Activated effector memory CD4-positive, alpha-beta T cell treated with Interleukin-2 at 50 U/mL for 16 hours (primary cell): ENCODE data around the gene KIF2C.
"Not testable (repeated sequence)": the region's sequence is repeated elsewhere in the genome, so short reads cannot be mapped to it uniquely, and the experiment has no call there.

Experiments used
- DNase-seq: peaks from one replicate; pipeline ENCODE4 v3.0.0-alpha.2; 2020

Gene KIF2C

GRCh38 chr1:44776730-44777068, 37.1 kb downstream of the KIF2C start:
- no peak for DNase-seq

DNA sequence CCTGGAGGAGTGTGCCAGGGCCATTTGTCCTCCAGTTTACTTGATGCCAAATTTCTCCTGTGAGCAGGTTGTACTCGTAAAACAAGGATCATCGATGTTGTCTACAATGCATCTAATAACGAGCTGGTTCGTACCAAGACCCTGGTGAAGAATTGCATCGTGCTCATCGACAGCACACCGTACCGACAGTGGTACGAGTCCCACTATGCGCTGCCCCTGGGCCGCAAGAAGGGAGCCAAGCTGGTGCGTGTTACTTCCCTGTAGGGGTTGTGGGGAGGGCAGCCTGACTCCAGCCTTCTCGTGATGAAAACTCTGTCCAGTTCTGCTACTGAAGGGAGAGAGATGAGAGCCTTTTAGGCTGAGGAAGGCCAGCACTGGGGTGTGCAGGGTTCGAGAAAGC, 37.9 kb downstream of the KIF2C start:
- no peak for DNase-seq

DNA sequence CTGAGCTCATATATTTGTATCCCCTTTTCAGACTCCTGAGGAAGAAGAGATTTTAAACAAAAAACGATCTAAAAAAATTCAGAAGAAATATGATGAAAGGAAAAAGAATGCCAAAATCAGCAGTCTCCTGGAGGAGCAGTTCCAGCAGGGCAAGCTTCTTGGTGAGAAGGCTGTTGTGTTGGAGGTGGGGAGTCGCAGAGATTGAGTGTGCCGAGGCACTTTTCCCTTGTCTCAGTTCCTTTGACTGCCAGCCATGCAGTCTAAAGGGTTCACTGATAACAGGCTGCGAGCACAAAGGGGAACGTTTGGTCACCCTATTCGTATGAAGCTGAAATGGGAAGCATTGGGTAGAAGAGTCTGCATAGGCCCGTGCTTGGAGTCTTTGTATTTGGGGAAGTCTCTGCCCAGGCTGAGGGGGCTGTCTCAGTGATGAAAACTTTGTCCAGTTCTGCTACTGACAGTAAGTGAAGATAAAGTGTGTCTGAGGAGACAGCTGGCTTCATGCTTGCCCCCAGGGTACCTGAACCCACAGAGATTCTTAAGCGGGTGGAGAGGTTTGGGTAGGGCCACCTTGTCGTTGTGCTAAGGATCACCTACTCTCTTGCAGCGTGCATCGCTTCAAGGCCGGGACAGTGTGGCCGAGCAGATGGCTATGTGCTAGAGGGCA, 38.5 kb downstream of the KIF2C start:
- no peak for DNase-seq

DNA sequence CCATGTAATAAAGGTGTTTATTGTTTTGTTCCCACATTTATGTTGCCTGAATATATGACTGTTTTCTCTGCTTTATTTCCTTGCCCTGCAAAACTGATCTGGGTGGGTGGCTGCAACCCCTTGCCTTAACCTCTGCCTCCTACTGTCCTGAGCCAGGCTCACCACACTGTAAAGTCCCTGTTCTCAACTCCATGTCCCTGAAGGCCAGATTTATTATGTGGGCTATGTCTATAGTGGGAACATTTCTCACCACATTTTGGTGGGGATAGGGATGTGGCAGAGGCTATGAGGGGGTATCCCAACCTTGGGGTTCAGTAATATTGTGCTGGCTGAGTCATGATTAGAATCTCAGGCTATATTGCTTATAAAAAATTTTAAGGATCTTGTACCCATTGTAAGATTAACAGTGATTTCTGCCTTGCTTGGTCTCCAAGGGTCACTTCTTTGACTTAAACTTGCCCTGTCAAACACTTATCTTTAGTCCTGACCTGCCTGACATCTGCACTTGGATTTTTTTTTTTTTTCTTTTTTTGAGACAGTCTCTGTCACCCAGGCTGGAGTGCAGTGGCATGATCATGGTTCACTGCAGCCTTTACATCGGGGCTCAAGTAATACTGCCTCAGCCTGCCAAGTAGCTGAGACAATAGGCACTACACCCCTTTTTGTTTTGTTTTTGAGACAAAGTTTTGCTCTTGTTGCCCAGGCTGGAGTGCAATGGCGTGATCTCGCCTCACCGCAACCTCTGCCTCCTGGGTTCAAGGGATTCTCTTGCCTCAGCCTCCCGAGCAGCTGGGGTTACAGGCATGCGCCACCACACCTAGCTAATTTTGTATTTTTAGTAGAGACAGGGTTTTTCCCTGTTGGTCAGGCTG, 39.3 kb downstream of the KIF2C start:
- no peak for DNase-seq

DNA sequence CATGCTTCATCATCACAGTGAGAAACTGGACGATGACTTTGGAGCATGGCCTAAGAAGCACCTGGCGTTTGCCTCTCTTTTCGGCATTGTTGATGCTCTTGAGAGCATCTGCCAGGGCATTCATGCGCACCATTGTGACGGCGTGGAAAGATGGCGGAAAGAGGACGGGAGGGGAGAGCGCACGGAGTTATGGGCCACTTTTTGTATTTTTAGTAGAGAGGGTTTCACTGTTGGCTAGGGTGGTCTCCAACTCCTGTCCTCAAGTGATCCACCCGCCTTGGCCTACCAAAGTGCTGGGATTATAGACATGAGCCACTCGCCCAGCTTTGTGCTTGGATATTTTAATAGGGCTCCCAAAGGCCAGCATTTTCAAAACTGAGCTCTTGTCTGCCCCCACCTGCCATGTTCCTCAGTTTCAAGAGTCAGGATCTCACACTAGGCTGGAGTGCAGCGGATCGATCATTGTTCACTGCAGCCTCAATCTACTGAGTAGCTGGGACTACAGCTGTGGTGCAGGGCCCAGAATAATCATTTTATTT, 41.0 kb downstream of the KIF2C start:
- DNase-seq = no peak

DNA sequence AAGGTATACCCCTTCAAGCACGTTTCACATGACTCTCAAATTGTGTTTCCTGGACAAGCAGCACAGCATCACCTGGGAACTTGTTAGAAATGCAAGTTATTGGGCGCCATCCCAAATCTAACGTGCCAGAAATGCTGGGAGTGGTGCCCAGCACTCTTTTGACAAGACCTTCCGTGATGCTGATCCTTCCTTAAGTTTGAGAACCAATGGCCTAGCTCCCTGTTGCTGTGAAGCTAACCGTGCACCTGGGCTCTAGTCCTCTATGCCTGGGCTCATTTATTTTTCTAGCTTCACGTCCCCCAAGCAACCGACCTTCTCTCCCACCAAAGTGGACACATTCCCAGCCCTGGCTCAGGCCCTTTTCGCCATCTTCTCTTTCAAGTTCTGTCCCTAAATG, 44.1 kb downstream of the KIF2C start:
- no peak for DNase-seq

GRCh38 chr1:44784094-44785028, 44.7 kb downstream of the KIF2C start:
- DNase-seq = no peak

- no peak for DNase-seq
Observed at GRCh38 chr1:44785029-44785380, 45.4 kb downstream of the KIF2C start.

- DNase-seq = no peak
Observed at GRCh38 chr1:44785501-44786137, 46.0 kb downstream of the KIF2C start.

GRCh38 chr1:44786138-44786840, 46.7 kb downstream of the KIF2C start:
- DNase-seq = peak; percentile 72

GRCh38 chr1:44786841-44787426, 47.3 kb downstream of the KIF2C start:
- DNase-seq = no peak

DNA sequence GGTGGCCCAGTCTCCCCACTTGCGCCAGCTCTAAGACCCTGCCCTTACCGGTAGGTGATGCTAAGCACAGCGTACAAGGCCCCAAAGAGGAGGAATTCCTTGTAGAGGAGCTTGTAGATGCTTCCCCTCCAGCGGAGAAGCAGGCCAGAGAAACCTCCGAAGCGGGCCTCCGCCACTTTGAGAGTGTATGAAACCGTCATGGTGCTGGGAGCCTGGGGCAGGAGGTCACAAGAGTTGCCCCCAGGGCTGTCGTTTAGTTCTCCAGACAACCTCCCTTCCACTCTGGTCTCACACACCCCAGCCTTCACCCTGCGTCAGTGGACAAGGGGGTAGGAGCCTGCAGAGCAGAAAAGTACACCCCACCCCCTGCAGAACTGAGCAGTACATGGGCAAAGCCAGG, 47.9 kb downstream of the KIF2C start:
- DNase-seq = no peak

DNA sequence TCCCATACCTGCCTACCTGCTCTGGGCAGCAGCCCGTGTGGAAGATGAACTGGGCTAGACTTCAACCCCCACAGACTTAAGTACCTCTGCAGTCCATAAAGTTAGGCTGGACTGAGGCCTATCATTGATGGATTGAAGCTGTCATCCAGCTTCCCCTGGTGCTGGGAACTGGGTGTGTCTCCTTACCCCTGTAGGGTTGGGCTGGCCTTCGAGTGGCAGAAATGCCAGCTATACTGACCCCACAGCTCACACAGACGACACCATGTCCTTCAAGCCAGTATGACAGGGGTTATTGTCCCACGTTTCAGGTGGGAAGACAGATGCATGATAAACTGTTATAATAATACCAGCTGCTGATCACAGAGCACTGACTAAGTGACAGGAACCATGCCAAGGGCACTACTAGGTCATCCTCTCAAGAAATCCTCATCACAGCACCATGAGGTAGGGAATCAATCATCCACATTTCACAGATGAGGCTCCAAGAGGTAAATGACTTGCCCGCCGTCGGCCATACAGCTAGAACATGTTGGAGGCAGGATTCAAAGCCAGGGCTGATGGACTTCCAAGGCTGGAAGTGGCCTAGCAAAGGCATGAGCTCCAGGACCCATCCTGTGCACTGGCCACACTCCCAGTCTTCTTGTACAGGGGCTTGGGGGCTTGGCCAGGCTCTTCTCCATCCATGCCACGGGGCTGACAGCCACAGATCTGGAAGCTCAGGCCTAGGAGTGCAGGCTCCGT, 48.7 kb downstream of the KIF2C start, which contains the start of gene BEST4:
BEST4 (minus strand) TSS at position 51 of the 741 bp plus-strand sequence. CDS start 465 bp downstream, outside the sequence.
- no peak for DNase-seq

- DNase-seq = no peak
Observed at GRCh38 chr1:44790968-44791801, 51.5 kb downstream of the KIF2C start.

GRCh38 chr1:44792736-44793502, 53.3 kb downstream of the KIF2C start:
- no peak for DNase-seq

GRCh38 chr1:44797886-44798285, 58.2 kb downstream of the KIF2C start:
- not testable (repeated sequence) for DNase-seq

DNA sequence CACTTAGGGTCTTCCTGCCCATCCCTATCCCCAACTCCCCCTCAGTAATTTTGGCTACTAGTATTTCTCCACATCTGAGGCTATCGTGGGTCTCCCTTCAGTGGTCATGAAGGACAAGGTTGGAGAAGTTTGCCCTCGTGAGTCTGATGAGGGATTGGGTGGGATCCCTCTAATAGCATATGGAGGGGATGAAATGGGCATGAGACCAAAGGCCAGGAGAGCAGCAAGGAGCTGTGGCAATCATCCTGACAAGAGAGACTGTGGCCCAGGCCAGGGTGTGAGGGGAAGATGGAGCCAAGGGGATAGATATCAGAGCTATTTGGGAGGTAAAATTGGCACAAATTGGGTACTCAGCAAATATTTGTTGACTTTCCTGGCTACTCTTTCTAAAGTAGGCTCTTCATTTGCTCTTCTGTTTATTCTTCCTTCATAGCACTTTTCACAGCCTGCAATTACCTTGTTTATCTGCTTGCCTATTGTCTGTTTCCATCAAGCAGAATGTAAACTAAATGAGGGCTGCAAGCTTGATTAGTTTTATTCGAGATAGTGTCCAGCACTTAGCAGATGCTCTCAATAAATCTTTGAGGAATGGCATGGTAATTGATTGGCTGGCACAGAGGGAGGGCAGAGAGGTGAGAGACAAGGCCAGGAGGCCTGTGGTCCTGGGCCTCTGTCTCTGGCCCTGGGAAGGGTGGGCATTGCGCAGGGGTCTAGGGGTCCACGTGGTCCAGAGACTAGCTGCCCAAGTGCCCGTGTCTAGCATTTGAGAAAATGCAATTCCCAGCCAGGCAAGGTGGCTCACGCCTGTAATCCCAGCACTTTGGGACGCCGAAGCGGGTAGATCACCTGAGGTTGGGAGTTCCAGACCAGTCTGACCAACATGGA, 59.1 kb downstream of the KIF2C start:
- DNase-seq = no peak
